NCI-H2171 (cell line): ENCODE measurements around the gene KRT79.

Source experiments
- DNase-seq: peaks from one replicate; lab custom pipeline; 2025; lab: John Stamatoyannopoulos, UW

The KRT79 gene

DNA sequence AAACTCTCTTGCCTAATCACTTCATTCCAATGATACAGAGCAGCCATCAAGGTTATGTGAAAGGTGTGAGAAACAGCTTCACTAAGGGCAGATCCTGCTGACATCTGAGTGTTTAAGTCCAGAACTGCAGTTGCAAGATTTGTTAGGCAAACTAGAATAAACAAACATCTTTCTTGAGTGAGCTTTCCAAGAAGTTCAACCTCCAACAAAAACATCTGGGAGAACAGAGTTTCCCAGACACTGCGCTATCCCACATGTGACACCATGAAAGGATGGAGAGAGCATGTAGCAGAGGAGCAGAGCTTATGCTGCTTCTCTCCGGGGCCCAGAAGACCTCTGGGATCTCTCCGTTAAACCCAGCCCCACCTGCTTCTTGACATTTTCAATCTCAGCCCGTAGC lies 62.6 kb downstream of the KRT79 start:
- no peak for DNase-seq
